ENCODE measurements around the gene HNRNPK. TPM values are rescaled to one million over a fixed set of nuclear protein-coding genes. Genes with fewer than 3 reads are reported as not detected.
A peak's percentile ranks its signal among the peaks of the same experiment; 100 is the strongest.

Gene HNRNPK
- total and polyA plus RNA-seq, 2 of the 13 experiments (the other 11 are each of a cell fraction or from before 2014, with no cell fraction given): 321 to 712 TPM

DNA sequence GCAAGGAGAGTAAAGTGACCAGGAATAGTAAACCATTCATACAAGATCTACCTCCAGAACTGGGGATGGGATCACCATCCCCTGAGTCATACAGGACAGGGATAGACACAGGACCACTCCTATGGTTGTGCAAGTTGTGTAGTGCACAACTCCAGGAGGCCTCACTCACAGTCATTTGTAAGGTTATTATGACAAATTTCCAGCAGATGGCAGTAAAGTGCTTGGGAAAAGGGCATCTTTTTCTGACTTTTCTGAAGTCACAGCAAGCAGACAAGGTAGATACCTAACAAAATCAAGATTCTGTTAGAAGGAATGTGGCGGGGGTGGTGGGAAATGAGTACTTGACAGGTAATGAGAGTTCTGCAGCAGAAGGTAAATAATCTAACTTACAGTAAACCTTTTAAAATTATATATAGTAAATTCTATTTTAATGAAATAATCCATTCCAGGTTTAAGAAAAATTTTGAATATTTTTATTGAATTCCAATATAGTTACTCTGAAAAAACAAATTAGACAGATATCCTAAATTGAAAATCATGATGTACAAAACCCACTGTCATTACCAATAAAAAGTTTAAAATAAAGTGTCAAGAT, 42.1 kb downstream of the HNRNPK start (continued):
- TF ChIP-seq, protein P1, sequence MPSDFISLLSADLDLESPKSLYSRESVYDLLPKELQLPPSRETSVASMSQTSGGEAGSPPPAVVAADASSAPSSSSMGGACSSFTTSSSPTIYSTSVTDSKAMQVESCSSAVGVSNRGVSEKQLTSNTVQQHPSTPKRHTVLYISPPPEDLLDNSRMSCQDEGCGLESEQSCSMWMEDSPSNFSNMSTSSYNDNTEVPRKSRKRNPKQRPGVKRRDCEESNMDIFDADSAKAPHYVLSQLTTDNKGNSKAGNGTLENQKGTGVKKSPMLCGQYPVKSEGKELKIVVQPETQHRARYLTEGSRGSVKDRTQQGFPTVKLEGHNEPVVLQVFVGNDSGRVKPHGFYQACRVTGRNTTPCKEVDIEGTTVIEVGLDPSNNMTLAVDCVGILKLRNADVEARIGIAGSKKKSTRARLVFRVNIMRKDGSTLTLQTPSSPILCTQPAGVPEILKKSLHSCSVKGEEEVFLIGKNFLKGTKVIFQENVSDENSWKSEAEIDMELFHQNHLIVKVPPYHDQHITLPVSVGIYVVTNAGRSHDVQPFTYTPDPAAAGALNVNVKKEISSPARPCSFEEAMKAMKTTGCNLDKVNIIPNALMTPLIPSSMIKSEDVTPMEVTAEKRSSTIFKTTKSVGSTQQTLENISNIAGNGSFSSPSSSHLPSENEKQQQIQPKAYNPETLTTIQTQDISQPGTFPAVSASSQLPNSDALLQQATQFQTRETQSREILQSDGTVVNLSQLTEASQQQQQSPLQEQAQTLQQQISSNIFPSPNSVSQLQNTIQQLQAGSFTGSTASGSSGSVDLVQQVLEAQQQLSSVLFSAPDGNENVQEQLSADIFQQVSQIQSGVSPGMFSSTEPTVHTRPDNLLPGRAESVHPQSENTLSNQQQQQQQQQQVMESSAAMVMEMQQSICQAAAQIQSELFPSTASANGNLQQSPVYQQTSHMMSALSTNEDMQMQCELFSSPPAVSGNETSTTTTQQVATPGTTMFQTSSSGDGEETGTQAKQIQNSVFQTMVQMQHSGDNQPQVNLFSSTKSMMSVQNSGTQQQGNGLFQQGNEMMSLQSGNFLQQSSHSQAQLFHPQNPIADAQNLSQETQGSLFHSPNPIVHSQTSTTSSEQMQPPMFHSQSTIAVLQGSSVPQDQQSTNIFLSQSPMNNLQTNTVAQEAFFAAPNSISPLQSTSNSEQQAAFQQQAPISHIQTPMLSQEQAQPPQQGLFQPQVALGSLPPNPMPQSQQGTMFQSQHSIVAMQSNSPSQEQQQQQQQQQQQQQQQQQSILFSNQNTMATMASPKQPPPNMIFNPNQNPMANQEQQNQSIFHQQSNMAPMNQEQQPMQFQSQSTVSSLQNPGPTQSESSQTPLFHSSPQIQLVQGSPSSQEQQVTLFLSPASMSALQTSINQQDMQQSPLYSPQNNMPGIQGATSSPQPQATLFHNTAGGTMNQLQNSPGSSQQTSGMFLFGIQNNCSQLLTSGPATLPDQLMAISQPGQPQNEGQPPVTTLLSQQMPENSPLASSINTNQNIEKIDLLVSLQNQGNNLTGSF (CRISPR knock-in tag; IDR thresholded peaks at IDR 0.05): no peak
- TF ChIP-seq REPIN1 (CRISPR knock-in tag; IDR thresholded peaks at IDR 0.05; ENCODE audit: borderline replicate concordance, low read depth) (no peak), NAIF1 (CRISPR knock-in tag; IDR thresholded peaks at IDR 0.05; ENCODE audit: borderline replicate concordance) (no peak), YY1 (IDR thresholded peaks at IDR 0.05; ENCODE audit: insufficient read depth, insufficient replicate concordance, low read depth, low read length) (no peak), ZFP62 (CRISPR knock-in tag; IDR thresholded peaks at IDR 0.05) (no peak), SP4 (CRISPR knock-in tag; IDR thresholded peaks at IDR 0.05) (no peak), HNF4A (CRISPR knock-in tag; IDR thresholded peaks at IDR 0.05) (no peak), ZNF782 (CRISPR knock-in tag; IDR thresholded peaks at IDR 0.05; ENCODE audit: borderline replicate concordance) (no peak), RAD21 (CRISPR knock-in tag; IDR thresholded peaks at IDR 0.05) (peak; percentile 80), ELF1 (CRISPR knock-in tag; IDR thresholded peaks at IDR 0.05) (no peak), IKZF4 (CRISPR knock-in tag; IDR thresholded peaks at IDR 0.05; ENCODE audit: borderline replicate concordance, low read depth, not compliant biosample characterization) (no peak)
- TF ChIP-seq, protein P2, sequence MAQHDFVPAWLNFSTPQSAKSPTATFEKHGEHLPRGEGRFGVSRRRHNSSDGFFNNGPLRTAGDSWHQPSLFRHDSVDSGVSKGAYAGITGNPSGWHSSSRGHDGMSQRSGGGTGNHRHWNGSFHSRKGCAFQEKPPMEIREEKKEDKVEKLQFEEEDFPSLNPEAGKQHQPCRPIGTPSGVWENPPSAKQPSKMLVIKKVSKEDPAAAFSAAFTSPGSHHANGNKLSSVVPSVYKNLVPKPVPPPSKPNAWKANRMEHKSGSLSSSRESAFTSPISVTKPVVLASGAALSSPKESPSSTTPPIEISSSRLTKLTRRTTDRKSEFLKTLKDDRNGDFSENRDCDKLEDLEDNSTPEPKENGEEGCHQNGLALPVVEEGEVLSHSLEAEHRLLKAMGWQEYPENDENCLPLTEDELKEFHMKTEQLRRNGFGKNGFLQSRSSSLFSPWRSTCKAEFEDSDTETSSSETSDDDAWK (CRISPR knock-in tag; IDR thresholded peaks at IDR 0.05): no peak
- TF ChIP-seq, protein P3, sequence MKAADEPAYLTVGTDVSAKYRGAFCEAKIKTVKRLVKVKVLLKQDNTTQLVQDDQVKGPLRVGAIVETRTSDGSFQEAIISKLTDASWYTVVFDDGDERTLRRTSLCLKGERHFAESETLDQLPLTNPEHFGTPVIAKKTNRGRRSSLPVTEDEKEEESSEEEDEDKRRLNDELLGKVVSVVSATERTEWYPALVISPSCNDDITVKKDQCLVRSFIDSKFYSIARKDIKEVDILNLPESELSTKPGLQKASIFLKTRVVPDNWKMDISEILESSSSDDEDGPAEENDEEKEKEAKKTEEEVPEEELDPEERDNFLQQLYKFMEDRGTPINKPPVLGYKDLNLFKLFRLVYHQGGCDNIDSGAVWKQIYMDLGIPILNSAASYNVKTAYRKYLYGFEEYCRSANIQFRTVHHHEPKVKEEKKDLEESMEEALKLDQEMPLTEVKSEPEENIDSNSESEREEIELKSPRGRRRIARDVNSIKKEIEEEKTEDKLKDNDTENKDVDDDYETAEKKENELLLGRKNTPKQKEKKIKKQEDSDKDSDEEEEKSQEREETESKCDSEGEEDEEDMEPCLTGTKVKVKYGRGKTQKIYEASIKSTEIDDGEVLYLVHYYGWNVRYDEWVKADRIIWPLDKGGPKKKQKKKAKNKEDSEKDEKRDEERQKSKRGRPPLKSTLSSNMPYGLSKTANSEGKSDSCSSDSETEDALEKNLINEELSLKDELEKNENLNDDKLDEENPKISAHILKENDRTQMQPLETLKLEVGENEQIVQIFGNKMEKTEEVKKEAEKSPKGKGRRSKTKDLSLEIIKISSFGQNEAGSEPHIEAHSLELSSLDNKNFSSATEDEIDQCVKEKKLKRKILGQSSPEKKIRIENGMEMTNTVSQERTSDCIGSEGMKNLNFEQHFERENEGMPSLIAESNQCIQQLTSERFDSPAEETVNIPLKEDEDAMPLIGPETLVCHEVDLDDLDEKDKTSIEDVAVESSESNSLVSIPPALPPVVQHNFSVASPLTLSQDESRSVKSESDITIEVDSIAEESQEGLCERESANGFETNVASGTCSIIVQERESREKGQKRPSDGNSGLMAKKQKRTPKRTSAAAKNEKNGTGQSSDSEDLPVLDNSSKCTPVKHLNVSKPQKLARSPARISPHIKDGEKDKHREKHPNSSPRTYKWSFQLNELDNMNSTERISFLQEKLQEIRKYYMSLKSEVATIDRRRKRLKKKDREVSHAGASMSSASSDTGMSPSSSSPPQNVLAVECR (CRISPR knock-in tag; IDR thresholded peaks at IDR 0.05; ENCODE audit: borderline replicate concordance): no peak
- TF ChIP-seq, protein P4, sequence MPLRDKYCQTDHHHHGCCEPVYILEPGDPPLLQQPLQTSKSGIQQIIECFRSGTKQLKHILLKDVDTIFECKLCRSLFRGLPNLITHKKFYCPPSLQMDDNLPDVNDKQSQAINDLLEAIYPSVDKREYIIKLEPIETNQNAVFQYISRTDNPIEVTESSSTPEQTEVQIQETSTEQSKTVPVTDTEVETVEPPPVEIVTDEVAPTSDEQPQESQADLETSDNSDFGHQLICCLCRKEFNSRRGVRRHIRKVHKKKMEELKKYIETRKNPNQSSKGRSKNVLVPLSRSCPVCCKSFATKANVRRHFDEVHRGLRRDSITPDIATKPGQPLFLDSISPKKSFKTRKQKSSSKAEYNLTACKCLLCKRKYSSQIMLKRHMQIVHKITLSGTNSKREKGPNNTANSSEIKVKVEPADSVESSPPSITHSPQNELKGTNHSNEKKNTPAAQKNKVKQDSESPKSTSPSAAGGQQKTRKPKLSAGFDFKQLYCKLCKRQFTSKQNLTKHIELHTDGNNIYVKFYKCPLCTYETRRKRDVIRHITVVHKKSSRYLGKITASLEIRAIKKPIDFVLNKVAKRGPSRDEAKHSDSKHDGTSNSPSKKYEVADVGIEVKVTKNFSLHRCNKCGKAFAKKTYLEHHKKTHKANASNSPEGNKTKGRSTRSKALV (CRISPR knock-in tag; IDR thresholded peaks at IDR 0.05): no peak
- TF ChIP-seq, protein P5, sequence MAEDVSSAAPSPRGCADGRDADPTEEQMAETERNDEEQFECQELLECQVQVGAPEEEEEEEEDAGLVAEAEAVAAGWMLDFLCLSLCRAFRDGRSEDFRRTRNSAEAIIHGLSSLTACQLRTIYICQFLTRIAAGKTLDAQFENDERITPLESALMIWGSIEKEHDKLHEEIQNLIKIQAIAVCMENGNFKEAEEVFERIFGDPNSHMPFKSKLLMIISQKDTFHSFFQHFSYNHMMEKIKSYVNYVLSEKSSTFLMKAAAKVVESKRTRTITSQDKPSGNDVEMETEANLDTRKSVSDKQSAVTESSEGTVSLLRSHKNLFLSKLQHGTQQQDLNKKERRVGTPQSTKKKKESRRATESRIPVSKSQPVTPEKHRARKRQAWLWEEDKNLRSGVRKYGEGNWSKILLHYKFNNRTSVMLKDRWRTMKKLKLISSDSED (CRISPR knock-in tag; IDR thresholded peaks at IDR 0.05): no peak

Measured in HepG2 (cell line).